Mucosa of descending colon (tissue), 3 donors: ENCODE data around the gene SMAD1. TPM values are rescaled to one million over a fixed set of nuclear protein-coding genes. Genes with fewer than 3 reads are reported as not detected.

Source experiments
- ATAC-seq: fragments of 200-7000 bp; cut with Tn5 transposase; one replicate; pipeline ENCODE4 v1.9.1; 2020; ENCODE audit warnings: mild to moderate bottlenecking, moderate library complexity
- DNase-seq, 3 donors: peaks; one replicate each; pipeline ENCODE4 v3.0.0-alpha.2; 2020
- H3K36me3 ChIP-seq: fragments of 200-600 bp; one replicate; pipeline ENCODE4 v1.8.0; 2021; ENCODE audit warnings: low read depth, mild to moderate bottlenecking
- H3K4me1 ChIP-seq: fragments of 200-600 bp; one replicate; pipeline ENCODE4 v1.8.0; 2021; ENCODE audit warnings: low read depth, mild to moderate bottlenecking
- H3K4me3 ChIP-seq: fragments of 200-600 bp; one replicate; pipeline ENCODE4 v1.8.0; 2021; ENCODE audit warnings: mild to moderate bottlenecking
- H3K9me3 ChIP-seq: fragments of 200-600 bp; one replicate; pipeline ENCODE4 v1.8.0; 2021; ENCODE audit warnings: mild to moderate bottlenecking
- intact Hi-C, 2 donors: fragments of 100-400 bp; cut with DNase I in 1 of 2; cut with micrococcal nuclease in 1 of 2; formaldehyde crosslinking; loops; one replicate each; pipeline versions ENCODE4 v1.11.0 to v1.11.1; 2022; cut with DNase I, micrococcal nuclease
- total RNA-seq, 3 donors: library from RNA; stranded (reverse); fragmentation: NEBNext Ultra II Directional in 2 of 3; extraction: Animal tissue kit (Norgen Biotek cat#: 25700) in 2 of 3; gene quantifications; one replicate each; pipeline versions ENCODE4 v1.2.1 to v1.2.4, GENCODE V29; 2021 to 2023
- TF ChIP-seq, protein P1 (sequence below): fragments of 200-600 bp; IDR thresholded peaks from one replicate; pipeline ENCODE4 v1.8.0; 2022; ENCODE audit warnings: antibody characterized with exemption, mild to moderate bottlenecking
- donor health status: DM: no; HTN: no; CAD: no; lungs with moderate emphysema.
- donor health status: DM: no; HTN: no; CAD: no.
- donor health status: DM: no; HTN: yes; CAD: no.

The SMAD1 gene
- total RNA-seq, 3 donors from 2014 or later: 34.9 to 47.4 (median 39.3) TPM

DNA sequence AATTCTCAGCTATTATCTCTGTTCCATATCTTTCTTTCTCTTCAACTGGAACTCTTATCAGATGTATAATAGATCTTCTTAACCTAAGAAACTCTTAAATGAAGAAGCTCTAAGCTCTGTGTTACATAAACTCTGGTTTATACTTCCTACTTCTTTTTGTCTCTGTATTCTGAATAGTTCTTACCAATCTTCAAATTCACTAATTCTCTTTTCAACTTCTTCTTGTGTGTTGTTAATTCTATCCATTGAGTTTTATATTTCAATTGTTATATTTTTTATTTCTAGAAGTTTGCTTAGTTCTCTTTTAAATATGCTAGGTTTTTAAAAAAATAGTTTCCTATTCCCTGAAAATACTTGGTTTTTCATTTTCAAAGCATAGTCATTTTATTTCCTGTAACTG lies 124.3 kb downstream of the SMAD1 start:
- no peak for DNase-seq
- TF ChIP-seq, protein P1, sequence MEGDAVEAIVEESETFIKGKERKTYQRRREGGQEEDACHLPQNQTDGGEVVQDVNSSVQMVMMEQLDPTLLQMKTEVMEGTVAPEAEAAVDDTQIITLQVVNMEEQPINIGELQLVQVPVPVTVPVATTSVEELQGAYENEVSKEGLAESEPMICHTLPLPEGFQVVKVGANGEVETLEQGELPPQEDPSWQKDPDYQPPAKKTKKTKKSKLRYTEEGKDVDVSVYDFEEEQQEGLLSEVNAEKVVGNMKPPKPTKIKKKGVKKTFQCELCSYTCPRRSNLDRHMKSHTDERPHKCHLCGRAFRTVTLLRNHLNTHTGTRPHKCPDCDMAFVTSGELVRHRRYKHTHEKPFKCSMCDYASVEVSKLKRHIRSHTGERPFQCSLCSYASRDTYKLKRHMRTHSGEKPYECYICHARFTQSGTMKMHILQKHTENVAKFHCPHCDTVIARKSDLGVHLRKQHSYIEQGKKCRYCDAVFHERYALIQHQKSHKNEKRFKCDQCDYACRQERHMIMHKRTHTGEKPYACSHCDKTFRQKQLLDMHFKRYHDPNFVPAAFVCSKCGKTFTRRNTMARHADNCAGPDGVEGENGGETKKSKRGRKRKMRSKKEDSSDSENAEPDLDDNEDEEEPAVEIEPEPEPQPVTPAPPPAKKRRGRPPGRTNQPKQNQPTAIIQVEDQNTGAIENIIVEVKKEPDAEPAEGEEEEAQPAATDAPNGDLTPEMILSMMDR: no peak
- Histone ChIP-seq H3K4me3 (no peak overlapping the region), H3K4me1 (no peaks in the 10 kb centered on the region), H3K36me3 (no peaks in the 10 kb centered on the region), H3K9me3 (no peaks in the 10 kb centered on the region)
- intact Hi-C loops: loop anchor here in 1 of 2 donors (10.0 kb wide), 1 partner anchor 371 kb away; no protein-coding TSS in a partner anchor
- ATAC-seq: no peak

Other genes with a start within 250 kb of the SMAD1 start
- 10 to 100 TPM; 12.9 to 20.8 (median 18.1) TPM for gene MMAA, start 137.5 kb downstream of the SMAD1 start, total RNA-seq
- gene C4orf51, start 198.3 kb downstream of the SMAD1 start, total RNA-seq: not detected